GM19372 (cell line): ENCODE data around the gene PNLIPRP1.

Experiments
- ATAC-seq: cut with Tn5 transposase; IDR thresholded peaks from one replicate; pipeline ENCODE4 v1.9.1; 2021; ENCODE audit warnings: mild to moderate bottlenecking, low read depth, moderate library complexity; ENCODE audit not compliant: unreplicated experiment

Gene PNLIPRP1

DNA sequence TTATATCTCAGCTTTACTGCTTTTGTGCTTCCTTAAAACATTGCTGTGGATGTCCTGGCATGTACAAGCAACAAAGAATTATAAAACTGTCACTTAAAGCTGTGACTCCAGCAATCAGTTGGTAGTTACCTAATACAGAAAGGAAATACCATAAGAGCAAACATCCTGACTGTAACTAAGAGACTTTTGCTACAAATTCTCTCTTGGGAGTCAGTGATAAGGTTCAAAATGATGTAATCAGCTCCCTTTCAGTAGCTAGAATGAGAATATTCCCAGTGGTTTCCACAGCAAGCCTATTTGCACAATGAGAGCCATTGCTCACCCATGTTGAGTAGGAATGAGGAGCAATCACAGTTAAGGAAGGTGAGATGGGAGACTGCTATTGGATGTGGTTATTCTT lies 7.6 kb downstream of the PNLIPRP1 start:
- no peak for ATAC-seq

- ATAC-seq = no peak
These were observed 9.2 kb downstream of the PNLIPRP1 start for GRCh38 chr10:116599991-116600390.

GRCh38 chr10:116602648-116603400 lies 12.1 kb downstream of the PNLIPRP1 start:
- ATAC-seq = no peak

GRCh38 chr10:116606061-116606483 lies 15.3 kb downstream of the PNLIPRP1 start:
- ATAC-seq = no peak

GRCh38 chr10:116607336-116607735 lies 16.6 kb downstream of the PNLIPRP1 start:
- ATAC-seq = no peak

- no peak for ATAC-seq
These were observed 18.2 kb downstream of the PNLIPRP1 start for GRCh38 chr10:116608686-116609594.

- ATAC-seq = no peak
These were observed 19.8 kb downstream of the PNLIPRP1 start for GRCh38 chr10:116610443-116611152.

DNA sequence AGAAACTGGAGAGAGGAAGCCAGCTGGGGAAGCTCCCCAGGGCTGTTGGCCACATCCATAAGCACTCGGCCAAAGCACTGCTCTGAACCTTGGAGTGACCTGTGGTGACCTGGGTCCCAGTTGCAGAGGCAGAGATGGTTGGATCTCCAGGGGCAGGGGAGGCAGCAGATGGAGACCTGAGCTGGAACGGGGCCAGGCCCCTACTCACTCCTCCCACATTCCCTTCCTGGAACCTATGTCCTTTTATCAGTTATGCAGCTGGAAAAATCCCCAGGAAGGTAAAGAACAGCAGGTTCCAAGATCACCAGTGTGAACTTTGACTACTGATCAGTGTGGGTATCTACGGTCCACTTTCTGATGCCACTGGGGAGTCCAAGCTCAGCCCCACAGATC lies 20.4 kb downstream of the PNLIPRP1 start:
- no peak for ATAC-seq

- ATAC-seq = no peak
These were observed 21.5 kb downstream of the PNLIPRP1 start for GRCh38 chr10:116612107-116612769.

DNA sequence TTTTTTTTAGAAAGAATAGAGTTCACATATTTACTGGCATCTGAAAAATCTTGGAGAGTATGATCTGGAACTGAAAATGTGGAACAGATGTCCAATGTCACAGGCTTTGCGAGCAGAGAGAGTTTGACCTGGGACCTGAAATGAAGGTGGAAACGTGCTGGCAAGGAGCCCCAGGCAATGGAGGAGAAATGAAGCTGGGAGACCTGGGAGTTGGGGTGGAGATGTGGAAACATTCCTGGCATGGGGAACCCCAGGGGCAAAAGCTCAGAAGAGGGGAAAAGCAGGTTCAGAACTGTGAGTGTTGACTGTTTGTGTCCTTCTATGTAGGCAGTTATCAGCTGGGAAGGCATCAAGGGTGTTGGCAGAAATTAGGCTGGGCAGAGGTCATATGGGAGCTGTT lies 22.7 kb downstream of the PNLIPRP1 start:
- ATAC-seq = no peak

GRCh38 chr10:116614796-116615195 lies 24.0 kb downstream of the PNLIPRP1 start:
- no peak for ATAC-seq

DNA sequence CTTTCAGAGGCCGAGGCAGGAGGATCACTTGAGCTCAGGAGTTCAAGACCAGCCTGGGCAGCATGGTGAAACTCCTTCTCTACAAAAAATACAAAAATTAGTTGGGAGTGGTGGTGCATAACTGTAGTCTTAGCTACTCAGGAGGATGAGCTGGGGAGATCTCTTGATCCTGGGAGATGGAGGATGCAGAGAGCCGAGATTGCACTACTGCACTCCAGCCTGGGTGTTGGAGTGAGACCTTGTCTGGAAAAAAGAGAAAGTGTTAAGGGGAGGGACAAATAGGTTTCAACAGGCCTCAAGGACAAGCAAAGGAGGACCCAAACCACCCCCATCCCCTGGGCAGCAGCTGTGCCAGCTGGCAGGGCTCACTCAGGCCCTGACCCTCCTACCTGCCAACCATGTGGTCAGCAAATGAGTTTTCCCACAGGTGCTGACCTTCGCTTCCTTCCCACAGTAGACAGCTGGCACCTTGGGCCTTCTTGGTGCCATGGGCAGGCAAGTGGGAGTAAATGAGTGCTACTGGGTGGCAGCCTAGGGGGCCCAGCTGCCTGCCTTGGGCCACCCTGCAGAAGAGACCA lies 24.5 kb downstream of the PNLIPRP1 start:
- no peak for ATAC-seq

GRCh38 chr10:116620423-116621400 lies 30.0 kb downstream of the PNLIPRP1 start, which contains the start of gene PNLIPRP2:
TSS of gene PNLIPRP2 (plus strand) at chr10:116620953.
- ATAC-seq = no peak

GRCh38 chr10:116621476-116621875 lies 30.7 kb downstream of the PNLIPRP1 start:
- no peak for ATAC-seq

- no peak for ATAC-seq
These were observed 31.3 kb downstream of the PNLIPRP1 start for GRCh38 chr10:116621934-116622655.

GRCh38 chr10:116625845-116626244 lies 35.1 kb downstream of the PNLIPRP1 start:
- ATAC-seq = no peak

DNA sequence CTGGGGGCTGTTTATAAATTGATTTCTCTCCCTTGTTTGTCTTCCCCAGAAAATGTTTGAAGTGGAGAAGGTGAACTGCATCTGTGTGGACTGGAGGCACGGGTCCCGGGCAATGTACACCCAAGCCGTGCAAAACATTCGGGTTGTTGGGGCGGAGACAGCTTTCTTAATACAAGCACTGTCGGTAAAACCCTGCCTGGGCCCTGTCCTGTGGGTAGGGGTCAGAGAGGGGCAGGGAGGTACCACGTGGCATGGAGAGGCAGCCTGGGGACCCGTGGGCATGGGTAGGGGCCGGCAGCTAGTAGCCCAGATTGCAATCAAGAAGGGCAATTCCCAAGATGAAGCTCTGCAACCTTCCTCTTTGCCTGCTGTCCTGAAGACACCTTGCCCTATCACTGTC lies 36.1 kb downstream of the PNLIPRP1 start:
- ATAC-seq = no peak

GRCh38 chr10:116627386-116627933 lies 36.7 kb downstream of the PNLIPRP1 start:
- ATAC-seq = no peak
